Measurements from ENCODE around the gene KPNB1.
A peak's percentile ranks its signal among the peaks of the same experiment; 100 is the strongest.

KPNB1 gene

GRCh38 chr17:47635734-47636133 lies 14.0 kb upstream of the KPNB1 start:
- no peak for DNase-seq (ENCODE audit: insufficient read length, low spot score)
- FAIRE-seq, result no peak

DNA sequence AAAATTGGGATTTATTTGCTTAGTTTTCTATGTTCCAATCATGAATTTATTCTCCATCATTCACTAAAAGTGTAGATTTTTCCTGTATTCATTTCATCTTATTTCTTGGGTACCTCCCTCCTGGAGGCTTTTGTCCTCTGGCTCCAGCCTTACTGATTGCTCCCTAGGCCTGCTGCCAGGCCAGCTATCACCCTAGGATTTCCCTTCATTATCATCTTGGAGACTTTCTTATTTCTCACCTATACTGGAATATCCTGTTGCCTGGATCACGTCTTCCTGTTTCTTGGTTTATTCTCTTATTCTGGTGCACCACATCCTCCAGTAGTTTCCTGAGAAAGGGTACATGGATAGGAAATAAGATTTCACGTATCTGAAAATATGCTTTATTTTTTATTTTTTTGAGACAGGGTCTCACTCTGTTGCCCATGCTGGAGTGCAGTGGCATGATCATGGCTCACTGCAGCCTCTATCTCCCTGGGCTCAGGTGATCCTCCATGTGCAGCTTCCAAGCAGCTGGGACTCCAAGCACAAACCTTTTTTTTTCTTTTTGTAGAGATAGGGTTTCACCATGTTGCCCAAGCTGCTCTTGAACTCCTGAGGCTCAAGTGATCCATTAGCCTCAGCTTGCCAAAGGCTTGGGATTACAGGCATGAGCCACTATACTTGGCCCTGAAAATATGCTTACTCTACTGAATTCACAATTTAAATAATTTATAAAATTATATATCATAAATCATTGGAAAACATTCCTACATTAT lies 13.3 kb upstream of the KPNB1 start:
- no peak for DNase-seq (ENCODE audit: insufficient read length, low spot score)
- FAIRE-seq, result no peak

GRCh38 chr17:47638903-47639302 lies 10.8 kb upstream of the KPNB1 start:
- no peak for DNase-seq (ENCODE audit: insufficient read length, low spot score)
- FAIRE-seq, result no peak

DNA sequence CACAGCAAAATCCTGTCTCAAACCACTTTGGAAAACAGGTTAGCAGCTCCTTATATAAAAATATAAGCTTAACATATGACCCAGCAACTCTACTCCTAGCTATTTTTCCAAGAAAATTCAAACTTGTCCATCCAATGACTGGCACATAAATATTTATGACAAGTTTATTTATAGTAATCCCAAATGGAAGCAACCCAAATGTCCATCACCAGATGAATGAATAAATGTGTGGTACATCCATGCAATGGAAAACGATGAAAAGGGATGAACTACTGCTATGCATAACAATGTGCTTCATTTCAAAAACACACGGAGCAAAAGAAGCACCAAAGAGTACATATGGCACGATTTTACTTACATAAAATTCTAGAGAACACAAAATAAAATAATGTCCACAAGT lies 9.6 kb upstream of the KPNB1 start:
- DNase-seq (ENCODE audit: insufficient read length, low spot score), result no peak
- no peak for FAIRE-seq

- DNase-seq (ENCODE audit: insufficient read length, low spot score) (no peak), FAIRE-seq (no peak)
These were observed 8.5 kb upstream of the KPNB1 start for GRCh38 chr17:47641202-47641601.

DNA sequence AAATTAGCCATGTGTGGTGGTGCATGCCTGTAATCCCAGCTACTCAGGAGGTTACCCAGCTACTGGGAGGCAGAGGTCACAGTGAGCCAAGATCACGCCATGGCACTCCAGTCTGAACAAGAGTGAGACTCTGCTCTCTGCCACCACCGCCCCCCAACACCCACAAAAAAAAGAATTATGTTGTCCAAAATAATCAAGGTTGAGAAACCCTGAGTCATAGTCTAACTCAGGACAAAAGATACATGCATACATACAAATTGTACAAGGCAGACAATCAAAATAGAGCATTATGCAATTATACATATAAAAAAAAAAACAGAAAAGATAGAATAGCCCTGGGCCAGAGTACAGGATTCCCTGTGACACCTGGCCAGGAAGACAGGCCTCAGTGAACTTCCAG lies 6.6 kb upstream of the KPNB1 start:
- FAIRE-seq (no peak), DNase-seq (ENCODE audit: insufficient read length, low spot score) (no peak)

DNA sequence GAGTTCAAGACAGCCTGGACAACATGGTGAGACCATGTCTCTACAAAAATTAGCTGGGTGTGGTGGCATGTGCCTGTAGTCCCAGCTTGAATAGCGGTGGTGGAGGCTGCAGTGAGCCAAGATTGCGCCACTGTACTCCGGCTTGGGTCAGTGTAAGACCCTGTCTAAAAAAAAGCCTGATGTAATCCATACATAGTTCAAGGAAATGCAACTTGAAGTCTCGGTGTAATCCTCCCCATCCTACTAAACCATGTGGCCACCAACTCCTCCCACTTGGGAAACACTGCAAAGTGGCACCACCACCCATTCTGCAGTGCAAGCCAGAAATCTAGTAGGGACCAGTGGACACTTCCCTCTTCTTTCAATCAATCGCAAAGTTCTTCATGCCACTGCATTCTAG lies 5.4 kb upstream of the KPNB1 start:
- DNase-seq (ENCODE audit: insufficient read length, low spot score) (no peak), FAIRE-seq (no peak)

GRCh38 chr17:47649972-47650524 lies 329 bp downstream of the KPNB1 start:
- FAIRE-seq, result no peak
- no peak for DNase-seq (ENCODE audit: insufficient read length, low spot score)

DNA sequence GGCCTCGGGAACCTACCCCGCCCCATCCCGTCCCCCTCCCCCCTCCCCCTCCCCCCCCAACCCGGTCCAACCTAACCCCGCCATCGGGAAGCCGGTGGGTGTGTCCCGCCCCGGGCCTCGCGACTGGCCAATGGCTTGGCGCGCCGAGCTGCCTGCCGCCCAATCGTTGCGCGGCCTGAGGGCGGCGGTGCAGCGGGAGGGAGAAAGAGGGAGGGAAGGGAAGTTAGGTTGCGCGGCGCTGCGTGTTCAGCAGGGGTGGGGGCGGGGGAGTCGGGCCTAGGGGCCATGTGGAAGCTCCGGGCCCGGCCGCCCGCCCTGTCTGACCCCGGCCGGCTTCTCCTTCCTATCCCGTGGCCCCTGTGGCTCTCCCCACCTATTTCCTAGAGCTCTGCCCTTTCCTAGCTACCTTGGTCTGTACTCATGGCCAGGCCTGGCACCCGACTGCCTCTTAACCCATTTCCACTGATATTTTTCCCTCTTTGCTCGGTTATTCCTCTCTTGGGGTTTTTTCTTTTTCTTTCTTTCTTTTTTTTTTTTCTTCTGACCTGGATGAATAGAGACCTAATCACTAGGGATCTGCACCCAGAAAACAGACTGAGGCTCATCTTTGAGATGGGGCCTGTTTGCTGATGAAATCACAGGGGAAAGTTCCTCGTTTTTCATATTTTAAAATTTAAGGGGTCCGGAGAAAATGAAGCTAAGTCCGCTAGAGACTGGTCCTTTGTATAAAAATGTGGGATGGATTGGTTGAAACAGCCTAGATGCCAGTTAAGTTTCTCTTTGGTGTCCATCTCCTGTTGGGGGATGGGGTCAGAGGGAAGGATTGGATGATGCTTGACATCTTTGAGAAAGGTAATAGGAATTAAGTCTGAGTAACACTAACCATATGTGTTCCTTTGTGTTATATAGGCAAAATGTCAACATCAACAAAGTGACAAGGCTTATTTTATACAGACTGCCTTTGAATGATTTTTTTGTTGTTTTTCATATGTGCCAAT lies 1.1 kb downstream of the KPNB1 start:
- DNase-seq (ENCODE audit: insufficient read length, low spot score) (peak; percentile 59), FAIRE-seq (peak; percentile 90)

DNA sequence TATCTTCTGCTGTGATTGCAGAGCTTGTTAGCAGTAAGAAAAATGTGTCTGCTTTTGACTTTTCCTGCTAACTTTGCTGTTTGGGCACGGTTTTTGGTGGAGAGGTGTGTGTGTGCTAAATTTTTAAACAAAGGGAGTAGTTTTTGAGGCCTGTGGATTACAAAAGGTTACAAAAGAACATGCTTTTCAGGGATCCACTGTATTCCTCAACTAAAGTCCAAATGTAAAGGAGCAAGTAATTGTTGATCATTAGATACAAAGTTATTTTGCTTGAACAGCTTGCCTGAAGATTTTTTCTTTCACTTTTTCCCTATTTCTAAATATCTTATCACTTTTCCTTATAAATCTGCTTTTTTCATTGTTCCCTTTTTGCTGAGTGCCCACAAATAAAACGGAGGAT lies 2.0 kb downstream of the KPNB1 start:
- DNase-seq (ENCODE audit: insufficient read length, low spot score), result no peak
- FAIRE-seq, result no peak

DNA sequence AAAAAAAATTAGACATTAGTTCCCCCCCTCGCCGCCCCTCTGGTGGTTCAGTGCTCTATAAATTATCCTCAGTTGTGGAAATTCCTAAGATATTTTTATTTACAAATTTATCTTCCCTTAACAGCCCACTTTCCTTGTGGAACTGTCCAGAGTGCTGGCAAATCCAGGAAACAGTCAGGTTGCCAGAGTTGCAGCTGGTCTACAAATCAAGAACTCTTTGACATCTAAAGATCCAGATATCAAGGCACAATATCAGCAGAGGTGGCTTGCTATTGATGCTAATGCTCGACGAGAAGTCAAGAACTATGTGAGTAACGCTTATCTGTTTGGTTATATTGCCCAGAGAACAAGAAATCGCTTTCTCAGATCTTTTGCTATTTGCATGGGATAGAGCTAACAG lies 2.9 kb downstream of the KPNB1 start:
- no peak for DNase-seq (ENCODE audit: insufficient read length, low spot score)
- FAIRE-seq, result no peak

DNA sequence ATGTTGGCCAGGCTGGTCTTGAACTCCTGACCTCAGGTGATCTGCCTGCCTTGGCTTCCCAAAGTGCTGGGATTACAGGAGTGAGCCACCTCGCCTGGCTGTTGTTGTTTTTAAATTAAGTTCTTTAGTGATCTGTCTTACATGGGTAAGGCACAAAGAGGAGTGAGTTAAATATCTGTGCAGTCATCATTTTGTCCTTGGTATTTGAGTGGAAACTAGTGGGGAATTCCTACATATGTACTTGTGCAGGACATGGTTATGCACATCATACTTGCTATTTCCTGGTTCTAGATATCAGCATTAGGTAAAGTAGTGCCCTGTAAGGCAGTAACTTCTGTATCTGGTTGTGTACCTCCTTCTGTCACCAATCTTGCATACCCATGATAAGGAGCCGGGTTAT lies 3.7 kb downstream of the KPNB1 start:
- DNase-seq (ENCODE audit: insufficient read length, low spot score), result no peak
- no peak for FAIRE-seq

- DNase-seq (ENCODE audit: insufficient read length, low spot score), result no peak
- no peak for FAIRE-seq
These were observed 5.3 kb downstream of the KPNB1 start for GRCh38 chr17:47654991-47655390.

DNA sequence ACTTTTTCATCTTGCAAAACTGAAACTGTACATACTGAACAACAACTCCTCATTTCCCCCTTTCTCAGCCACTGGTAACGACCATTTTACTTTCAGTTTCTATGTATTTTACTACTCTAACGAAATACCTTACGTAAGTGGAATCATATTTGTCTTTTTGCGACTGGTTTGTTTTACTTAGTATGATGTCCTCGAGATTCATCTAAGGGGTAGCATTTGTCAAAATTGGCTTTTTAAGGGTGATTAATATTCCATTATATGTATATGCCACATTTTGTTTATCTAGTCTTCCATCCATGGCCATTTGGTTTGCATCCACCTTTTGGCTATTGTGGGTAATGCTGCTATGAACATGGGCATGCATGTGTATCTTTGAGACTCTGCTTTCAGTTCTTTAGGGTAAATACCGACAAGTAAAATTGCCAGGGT lies 10.4 kb downstream of the KPNB1 start:
- FAIRE-seq, result peak; percentile 72
- no peak for DNase-seq (ENCODE audit: insufficient read length, low spot score)

- FAIRE-seq (peak; percentile 75), DNase-seq (ENCODE audit: insufficient read length, low spot score) (no peak)
These were observed 14.3 kb downstream of the KPNB1 start for GRCh38 chr17:47663912-47664623.

DNA sequence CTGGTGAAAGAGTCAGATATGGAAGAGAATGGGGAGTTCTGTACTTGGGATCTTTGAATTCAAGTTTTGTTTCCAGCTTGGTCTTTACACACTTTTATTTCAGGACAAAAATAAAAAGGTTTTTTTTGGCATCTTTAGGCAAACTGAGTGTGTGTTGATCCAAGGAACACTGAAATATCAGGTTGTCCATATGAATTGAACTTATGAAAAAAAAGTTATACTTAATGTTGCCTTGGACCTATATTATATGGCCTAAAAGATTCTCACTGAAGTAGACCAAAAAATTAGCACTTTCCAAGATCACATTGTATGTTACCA lies 14.9 kb downstream of the KPNB1 start:
- FAIRE-seq (no peak), DNase-seq (ENCODE audit: insufficient read length, low spot score) (no peak)

DNA sequence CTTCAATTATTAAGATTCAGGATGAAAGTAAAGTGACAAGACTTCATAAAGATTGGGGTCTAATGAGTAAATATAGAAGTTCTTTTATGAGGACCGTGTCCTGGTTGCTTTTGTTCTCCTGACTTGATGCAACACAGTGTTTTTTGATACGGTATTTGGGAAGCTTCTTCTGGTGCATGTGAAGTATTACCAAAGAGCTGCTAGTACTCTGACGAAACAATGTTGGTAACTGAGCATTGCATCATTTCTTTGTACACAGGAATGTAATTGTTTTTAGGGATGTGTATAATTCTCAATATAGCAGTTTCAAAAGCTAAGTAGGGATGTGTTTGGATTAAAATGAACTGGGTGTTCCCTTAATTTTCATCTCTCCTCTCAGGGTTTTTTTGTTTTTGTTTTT lies 15.9 kb downstream of the KPNB1 start:
- FAIRE-seq, result no peak
- no peak for DNase-seq (ENCODE audit: insufficient read length, low spot score)

- FAIRE-seq (no peak), DNase-seq (ENCODE audit: insufficient read length, low spot score) (no peak)
These were observed 19.4 kb downstream of the KPNB1 start for GRCh38 chr17:47669081-47669480.

DNA sequence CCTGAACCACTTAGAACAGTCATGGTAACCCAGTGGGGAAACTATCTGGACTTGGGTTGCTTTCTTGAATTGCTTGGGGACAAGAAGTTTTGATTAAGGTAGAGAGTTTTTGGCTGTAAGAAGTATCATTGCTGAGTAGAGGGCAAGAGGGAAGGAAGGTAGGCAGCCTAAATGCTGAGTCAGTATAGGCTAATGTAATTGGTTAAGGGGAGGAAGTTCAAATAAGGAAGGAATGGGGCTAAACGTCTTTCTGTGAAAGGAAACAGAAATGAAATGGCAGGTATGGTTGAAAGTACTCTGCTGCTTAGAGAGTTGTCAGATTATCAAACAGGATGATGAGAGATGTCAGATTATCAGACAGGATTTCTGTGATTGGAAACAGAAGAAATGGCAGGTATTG lies 20.3 kb downstream of the KPNB1 start:
- no peak for DNase-seq (ENCODE audit: insufficient read length, low spot score)
- no peak for FAIRE-seq

DNA sequence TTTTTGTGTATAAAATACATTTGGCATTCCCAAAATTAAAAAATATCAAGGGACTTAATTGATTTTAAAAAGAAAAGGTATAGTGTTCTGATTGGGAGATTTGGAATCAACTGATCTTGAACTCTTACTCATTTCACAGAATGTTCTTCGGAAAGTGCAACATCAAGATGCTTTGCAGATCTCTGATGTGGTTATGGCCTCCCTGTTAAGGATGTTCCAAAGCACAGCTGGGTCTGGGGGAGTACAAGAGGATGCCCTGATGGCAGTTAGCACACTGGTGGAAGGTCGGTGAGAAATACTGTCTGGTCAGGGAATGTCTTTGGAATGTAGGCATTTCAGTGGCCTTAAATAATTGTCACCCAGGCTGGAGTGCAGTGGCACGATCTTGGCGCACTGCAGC lies 24.8 kb downstream of the KPNB1 start:
- DNase-seq (ENCODE audit: insufficient read length, low spot score), result no peak
- no peak for FAIRE-seq
